Breast epithelium (tissue), 3 donors: ENCODE measurements around the gene BACH2.

Experiments
- CTCF ChIP-seq, 3 donors: fragments of 450-650 bp; IDR thresholded peaks; one replicate each; pipeline ENCODE4 v1.5.1; 2016 to 2017; ENCODE audit warnings: antibody characterized with exemption in 3 of 3, mild to moderate bottlenecking in 3 of 3, moderate library complexity in 3 of 3
- POLR2A ChIP-seq: fragments of 450-650 bp; IDR thresholded peaks from one replicate; pipeline ENCODE4 v1.6.1; 2016; ENCODE audit warnings: antibody characterized with exemption, mild to moderate bottlenecking, moderate library complexity

GRCh38 chr6:90261801-90262200 lies 34.8 kb downstream of the BACH2 start:
- TF ChIP-seq POLR2A, result no peak
- TF ChIP-seq CTCF (IDR thresholded peaks at IDR 0.05), result no peak
